ENCODE measurements around the gene PARVA.
"Not testable (repeated sequence)": the region's sequence is repeated elsewhere in the genome, so short reads cannot be mapped to it uniquely, and the experiment has no call there.

The PARVA gene

GRCh38 chr11:12377106-12377823 lies at the start of gene PARVA:
Gene PARVA (plus strand): TSS chr11:12377571. CDS start chr11:12377648, 77 bp downstream.
- no peak for DNase-seq

- no peak for DNase-seq
These were observed 48.2 kb upstream of the PARVA start for GRCh38 chr11:12329169-12329568.

DNA sequence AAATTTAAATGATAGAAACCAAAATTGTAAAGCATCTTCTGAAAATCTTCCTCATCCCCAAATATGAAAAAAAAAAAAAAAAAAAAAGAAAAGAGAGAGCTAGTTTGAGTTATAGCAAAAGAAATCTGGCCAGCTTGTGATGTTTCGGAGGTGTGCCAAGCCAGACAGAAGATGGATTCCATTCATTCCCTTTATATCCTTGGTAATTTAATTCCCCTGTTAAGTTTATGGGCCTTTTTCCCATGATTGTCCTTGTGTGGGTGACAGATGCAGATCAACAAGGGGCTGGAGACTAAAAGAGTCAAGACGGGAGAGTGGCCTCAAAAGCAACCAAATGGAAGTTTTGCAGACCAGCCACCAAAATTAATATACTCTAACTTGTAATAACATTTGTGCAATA lies 47.6 kb upstream of the PARVA start:
- no peak for DNase-seq

DNA sequence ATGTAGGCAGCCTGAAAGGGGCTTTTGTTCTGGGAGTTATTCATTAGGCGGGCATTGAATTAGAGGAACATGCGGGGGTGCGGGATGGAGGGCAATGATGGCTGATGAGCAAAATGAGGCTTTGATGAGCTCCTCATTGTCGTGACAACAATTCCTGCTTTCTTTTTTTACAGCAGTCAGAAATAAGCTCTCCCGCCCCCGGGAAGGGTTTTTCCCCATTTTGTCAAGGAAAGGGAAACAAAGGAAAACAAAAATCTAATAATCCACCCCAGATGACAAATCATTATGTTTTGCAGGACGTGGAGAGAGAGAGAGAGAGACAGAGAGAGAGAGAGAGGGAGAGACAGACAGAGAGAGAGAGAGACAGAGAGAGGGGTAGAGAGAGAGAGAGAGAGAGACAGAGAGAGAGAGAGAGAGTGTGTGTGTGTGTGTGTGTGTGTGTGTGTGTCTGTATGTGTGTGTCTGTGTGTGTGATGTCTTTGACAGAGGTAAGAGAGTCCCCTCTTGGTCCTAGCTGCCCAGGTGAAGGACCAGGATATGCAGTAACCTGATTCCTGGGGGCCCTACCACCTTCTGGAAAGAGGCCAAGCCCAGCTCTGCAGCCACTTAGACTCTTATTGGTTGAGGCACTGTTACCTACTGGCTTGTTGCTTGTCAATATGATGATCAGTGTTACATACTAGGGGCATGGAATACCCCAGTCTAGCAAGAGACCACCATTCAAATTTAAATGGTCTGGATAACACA lies 46.7 kb upstream of the PARVA start:
- DNase-seq = peak; percentile 4 to 21

DNA sequence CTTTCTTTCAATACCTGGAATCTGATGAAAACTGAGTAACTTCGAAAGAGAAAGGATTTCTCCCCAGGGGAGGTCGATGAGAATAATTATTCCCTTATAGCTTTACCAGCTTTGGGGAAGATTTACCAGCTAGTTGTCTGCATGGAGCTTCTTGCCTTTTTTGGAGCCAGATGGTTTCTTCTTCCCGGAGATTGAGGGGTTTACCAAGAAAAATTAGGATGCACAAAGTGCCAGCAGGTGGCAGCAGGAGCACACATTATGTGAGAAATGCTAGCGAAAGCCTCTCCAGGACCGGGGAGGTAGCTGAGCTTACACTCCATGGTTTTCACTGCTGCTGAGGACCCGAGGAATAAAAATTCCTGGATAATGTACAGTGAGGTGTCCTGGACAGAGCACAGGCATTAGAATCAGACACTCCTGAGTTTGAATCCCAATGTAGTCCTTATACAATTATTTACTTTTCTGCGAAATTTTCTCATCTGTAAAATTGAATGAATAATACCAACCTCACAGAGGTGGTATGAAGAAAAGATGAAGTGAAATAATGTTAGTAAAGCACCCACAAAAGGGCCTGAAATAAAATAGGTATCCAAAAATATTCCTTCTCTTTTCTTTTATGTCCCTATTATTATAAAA lies 46.0 kb upstream of the PARVA start:
- DNase-seq = peak; percentile 45 to 86

DNA sequence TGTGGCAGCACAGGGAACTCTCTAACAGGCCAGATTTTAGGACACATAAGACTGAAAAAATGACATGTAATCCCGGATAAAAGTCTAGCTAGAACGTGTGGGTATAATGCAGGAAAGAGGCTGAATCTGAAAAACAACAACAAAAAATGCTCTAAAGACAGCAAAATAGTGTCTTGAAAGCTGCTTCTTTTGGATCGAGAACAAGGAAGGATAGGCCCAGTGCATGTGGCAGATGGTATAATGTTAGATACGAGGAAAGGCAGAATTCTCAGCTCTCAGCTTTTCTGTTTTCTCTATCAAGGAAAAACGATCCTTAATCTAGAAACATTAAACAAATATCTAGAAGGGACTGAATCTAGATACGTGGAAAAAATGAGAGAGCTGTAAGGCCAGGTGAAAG lies 33.8 kb upstream of the PARVA start:
- no peak for DNase-seq

GRCh38 chr11:12353534-12353933 lies 23.8 kb upstream of the PARVA start:
- no peak for DNase-seq

DNA sequence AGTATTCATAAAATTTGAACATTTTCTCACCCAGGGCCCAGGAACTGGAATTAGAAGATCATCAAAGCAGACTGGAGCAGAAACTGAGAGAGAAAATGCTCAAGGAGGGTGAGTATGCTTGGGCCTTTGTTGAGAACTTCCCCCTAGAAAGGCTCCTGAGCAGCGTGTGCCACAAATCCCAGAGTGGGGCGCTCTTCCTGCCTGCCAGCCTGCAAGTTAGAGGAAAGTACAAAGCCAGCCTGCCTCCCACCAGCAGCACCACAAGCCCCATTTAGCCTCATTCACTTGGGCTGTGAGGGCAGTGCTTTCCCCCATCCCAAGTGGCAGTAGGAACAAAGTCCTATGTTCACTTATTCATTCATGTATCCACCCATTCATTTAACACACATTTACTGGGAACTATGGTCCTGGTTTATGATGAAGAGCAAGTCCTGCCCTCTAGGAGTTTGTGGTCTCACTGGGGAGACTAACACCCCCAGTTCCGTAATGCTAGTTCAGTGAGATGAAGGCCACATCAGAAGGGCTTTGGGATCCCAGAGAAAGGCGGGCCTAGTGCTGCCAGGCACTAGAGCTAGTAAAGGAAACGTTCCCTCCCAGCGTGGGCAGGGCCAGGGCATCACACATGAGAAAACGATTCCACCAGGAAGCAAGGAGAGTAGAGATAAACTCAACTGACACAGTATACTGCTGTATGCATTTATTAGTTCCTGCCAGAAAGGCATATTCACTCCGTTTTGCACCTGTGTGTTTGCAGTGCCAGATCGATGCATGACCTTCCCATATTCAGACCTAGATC lies 22.4 kb upstream of the PARVA start:
- DNase-seq = no peak

- no peak for DNase-seq
These were observed 20.3 kb upstream of the PARVA start for GRCh38 chr11:12356944-12357655.

GRCh38 chr11:12357697-12358096 lies 19.7 kb upstream of the PARVA start:
- DNase-seq = not testable (repeated sequence)

- DNase-seq = no peak
These were observed 18.8 kb upstream of the PARVA start for GRCh38 chr11:12358302-12359188.

- DNase-seq = no peak
These were observed 17.6 kb upstream of the PARVA start for GRCh38 chr11:12359761-12360160.

- DNase-seq = no peak
These were observed 15.7 kb upstream of the PARVA start for GRCh38 chr11:12361682-12362081.

DNA sequence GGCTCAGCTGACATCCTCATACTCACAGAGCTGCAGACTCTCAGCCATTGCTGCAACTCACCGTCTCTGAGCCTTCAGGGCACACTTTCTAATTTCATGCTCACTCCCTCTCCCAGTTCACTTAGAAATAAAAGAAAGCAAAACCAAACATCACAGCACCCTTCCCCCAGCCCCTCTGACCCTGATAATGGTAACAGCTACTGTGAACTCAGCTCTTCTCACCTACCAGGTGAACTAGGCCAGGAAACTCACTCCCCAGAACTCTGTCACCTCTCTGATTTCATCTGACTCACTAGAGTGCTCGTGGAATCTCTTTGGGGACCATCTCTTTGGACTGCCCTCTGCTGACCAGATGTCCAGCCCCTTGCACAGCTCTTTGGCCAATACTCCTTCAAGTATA lies 14.5 kb upstream of the PARVA start:
- no peak for DNase-seq

DNA sequence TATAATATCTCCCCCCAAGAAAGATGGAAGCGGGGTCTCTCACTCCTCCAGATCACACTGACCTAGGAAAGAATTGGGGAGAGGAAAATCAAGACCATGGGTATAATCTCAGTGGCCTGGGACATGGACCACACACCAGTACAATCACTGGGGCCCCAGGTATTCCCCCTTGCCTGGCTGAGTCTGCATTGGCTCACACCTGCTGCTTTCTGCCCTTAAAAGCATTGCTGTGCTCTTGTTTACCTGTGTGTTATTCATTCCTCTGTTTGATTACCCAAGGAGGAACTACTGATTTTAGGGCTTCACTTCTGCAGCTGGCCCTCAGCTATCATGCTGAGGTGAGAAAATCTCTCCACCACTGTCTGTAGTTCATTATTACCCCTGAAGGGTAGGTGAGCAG lies 14.0 kb upstream of the PARVA start:
- no peak for DNase-seq

DNA sequence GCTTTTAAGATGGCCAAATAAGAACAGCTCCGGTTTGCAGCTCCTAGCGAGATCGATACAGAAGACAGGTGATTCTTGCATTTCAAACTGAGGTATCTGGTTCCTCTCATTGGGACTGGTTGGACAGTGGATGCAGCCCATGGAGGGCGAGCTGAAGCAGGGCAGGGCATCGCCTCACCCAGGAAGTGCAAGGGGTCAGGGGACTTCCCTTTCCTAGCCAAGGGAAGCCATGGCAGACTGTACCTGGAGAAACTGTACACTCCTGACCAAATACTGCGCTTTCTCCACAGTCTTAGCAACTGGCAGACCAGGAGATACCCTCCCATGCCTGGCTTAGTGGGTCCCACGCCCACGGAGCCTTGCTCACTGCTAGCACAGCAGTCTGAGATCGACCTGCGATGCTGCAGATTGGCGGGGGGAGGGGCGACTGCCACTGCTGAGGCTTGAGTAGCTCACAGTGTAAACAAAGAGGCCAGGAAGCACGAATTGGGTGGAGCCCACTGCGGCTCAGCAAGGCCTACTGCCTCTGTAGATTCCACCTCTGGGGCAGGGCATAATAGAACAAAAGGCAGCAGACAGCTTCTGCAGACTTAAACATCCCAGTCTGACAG lies 11.3 kb upstream of the PARVA start:
- DNase-seq = not testable (repeated sequence)

DNA sequence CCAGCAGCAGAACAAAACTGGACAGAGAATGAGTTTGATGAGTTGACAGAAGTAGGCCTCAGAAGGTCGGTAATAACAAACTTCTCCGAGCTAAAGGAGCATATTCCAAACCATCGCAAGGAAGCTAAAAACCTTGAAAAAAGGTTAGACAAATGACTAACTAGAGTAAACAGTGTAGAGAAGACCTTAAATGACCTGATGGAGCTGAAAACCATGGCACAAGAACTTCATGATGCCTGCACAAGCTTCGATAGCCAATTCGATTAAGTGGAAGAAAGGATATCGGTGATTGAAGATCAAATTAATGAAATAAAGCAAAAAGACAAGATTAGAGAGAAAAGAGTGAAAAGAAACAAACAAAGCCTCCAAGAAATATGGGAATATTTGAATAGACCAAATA lies 10.3 kb upstream of the PARVA start:
- not testable (repeated sequence) for DNase-seq

- DNase-seq = no peak
These were observed 5.3 kb upstream of the PARVA start for GRCh38 chr11:12372111-12372510.

DNA sequence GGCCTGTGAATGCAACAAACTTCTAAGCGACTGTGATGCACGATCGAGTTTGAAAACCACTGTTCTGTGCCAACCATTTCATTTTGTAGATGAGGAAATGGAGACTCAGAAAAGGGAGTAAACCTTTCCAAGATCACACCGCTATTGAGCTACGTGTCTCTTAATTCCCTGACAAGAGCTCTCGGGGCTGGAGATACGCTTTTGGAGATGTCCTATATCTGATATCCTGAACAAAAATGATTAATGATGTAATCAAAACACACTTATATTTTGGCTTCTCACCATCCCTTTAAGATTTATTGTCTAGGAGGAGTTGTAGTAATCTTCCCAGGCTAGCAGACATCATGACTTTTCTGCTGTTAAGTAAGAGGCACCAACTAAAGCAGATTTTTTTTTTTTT lies 1.7 kb upstream of the PARVA start:
- DNase-seq = no peak

GRCh38 chr11:12376259-12377081 lies 901 bp upstream of the PARVA start:
- DNase-seq = no peak
